Putamen (tissue), 1 donor: ENCODE data around the gene PLA2G4F.

Experiments used
- DNase-seq: peaks from one replicate; pipeline ENCODE4 v3.0.0-alpha.2; 2016; ENCODE audit warnings: low spot score

PLA2G4F gene

GRCh38 chr15:42156243-42156922 is at the start of gene PLA2G4F:
Gene PLA2G4F (minus strand): TSS chr15:42156636. CDS start chr15:42156549, 87 bp downstream.
- DNase-seq: no peak

- no peak for DNase-seq
Measured at GRCh38 chr15:42203891-42204290, 47.5 kb upstream of the PLA2G4F start.

GRCh38 chr15:42202653-42203052 is 46.2 kb upstream of the PLA2G4F start:
- DNase-seq: no peak

GRCh38 chr15:42201801-42202200 is 45.4 kb upstream of the PLA2G4F start:
- no peak for DNase-seq

DNA sequence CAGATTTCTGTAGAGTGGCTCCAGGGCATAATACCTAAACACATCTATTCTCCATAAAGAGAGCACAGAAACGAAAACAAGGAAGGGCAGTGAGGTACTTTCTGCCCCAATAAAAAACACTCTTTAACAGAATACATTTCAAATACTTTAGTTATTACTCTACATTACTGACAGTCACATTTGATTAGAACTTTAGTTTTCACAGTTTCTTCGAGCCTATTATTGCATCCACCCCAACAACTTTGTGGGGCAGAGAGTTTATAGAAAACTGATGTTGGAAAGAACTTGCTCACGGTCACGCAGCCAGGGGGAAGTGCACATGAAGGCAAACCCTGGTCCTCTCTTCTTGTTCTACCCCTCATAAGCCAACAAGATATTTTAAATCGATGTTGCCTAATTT is 42.7 kb upstream of the PLA2G4F start:
- no peak for DNase-seq

DNA sequence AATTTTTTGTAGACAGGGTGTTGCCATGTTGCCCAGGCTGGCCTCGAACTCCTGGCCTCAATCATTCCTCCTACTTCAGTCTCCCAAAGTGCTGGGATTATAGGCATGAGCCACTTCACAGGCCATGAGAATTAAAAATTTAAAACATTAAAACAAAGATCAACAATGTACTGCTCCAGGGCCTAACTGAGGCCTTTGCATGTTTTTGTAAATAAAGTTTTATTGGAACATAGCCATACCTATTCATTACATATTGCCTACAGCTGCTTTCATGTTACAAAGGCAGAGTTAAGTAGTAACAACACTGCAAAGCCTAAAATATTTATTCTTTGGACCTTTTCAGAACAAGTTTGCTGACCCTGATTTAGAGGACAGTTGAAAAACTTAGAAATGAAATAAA is 42.1 kb upstream of the PLA2G4F start:
- no peak for DNase-seq

DNA sequence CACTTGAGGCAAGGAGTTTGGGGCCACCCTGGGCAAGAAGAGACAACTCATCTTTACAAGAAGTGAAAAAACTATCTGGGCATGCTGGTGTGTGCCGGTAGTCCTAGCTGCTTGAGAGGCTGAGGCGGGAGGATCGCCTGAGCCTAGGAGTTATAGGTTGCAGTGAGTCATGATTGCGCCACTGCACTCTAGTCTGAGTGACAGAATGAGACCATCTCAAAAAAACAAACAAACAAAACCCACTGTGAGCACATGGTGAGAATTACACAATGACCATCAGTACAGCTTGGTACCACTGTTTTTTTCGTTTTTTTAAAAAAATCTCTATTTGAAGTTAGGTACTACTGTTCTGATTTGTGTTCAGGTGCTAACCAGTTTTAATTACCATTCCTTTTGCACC is 38.1 kb upstream of the PLA2G4F start:
- no peak for DNase-seq

DNA sequence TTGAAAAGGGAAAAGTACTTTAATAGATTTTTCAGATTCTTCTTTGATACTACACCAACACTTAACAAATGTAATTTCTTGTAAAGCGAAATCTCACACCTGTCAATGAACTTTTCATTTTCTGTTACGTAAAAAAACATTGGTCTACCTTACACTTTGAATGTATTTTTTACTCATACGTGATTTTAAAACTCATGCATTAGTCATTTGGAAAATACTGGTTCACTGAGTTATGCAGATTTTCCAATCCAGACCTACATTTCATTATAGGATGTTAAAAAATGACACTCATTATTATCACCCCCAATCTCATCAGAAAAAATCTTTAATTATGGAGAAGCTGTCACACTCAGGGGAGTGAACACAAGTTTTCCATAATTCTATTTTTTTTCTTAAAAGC is 36.9 kb upstream of the PLA2G4F start:
- DNase-seq: no peak

GRCh38 chr15:42191610-42192346 is 35.3 kb upstream of the PLA2G4F start:
- DNase-seq: no peak

DNA sequence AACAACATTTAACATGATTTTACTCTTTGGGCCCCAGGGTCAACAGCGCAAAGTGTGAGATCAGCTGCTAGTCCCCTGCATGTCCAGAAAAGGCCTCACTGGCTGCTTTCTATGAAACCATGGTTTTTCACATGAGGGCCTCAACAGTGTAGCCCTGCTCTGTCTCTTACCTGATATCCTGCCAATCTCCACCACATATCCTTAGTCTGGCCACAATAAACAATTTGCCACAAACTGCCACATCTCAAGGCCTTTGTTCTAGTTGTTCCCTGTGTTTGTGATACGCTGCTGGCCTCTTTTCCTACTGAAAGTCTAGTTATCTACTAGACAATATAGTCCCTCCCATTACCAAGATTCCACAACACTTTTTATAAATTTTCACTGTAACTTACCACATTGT is 33.9 kb upstream of the PLA2G4F start:
- no peak for DNase-seq

DNA sequence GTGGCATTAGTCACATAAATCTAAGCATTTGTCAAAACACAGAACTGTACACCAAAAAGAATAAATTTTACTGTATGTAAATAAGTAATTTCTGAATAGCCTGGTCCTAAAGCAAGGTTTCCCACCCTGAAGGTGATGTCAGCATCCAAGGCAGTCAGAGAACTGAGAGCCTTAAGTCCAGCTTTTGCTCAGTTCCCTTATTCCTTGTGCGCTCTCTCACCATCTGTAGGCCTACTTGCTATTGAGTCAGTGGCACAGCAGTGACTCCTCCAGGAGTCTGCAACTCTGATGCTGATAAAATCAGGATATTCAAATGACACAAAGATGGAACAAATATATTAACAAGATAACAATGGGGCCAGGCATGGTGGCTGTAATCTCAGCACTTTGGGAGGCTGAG is 29.4 kb upstream of the PLA2G4F start:
- DNase-seq: no peak

DNA sequence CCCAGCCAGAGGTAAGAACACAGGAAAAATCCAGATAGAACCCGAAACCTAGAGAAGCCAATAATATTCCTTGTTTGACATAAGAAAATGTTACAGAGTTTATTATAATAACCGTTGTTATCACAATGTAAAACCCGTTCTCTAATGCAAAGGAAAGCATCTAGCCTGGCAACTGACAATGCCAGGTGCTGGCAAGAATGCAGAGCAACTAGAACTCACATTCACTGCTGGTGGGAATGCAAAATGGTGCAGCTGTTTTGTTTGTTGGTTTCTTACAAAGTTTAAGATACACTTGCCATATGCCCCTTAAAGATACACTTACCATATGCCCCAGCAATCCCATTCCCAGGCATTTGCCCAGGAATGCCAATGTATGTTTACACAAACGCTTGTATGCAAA is 28.3 kb upstream of the PLA2G4F start:
- no peak for DNase-seq

DNA sequence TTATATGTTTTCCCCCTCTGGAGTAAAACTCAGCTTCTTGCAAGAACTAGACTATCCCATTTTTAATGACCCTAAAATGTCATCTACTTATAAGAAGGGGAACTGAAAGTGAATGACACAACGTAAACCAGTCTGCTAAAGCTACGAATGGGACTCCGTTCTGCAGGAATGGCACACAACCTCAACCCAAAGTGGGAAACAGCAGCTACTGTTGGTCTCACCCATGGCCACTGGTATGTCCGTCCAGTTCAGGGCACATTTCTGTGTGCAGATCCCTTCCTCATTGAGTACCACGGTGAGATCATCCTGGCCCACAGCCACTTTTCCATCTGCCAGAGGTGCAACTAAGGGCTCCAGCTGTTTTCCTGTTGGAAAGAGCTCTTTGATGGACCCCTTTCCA is 27.9 kb upstream of the PLA2G4F start:
- DNase-seq: no peak

- no peak for DNase-seq
Measured at GRCh38 chr15:42182961-42183360, 26.5 kb upstream of the PLA2G4F start.

DNA sequence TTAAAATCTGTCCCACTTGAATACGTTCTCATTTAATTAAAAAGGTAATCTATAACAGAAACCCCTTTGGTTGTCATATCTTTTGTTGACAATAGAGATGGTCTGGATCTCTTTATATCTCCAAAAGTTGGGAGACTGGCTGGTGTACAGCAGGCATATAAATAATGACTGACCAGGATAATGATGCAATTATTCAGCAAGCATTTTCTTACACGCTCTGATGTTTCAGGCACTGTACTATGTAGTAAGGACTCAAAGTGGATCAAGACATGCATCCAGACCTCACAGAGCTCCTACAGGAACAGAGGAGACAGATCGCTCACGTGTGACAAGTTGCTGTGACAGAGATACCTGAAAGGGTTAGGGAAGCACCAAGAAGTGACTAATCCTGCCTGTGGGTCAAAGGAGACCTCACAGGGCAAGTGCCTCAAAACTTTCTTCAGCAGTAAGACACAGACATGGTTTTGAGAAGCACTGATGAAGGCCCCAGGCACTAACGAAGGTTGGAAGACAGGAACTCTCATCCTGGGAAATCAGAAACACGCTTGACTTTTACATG is 26.0 kb upstream of the PLA2G4F start:
- no peak for DNase-seq

GRCh38 chr15:42178056-42178455 is 21.6 kb upstream of the PLA2G4F start:
- DNase-seq: no peak

- DNase-seq: no peak
Measured at GRCh38 chr15:42175671-42176070, 19.2 kb upstream of the PLA2G4F start.

DNA sequence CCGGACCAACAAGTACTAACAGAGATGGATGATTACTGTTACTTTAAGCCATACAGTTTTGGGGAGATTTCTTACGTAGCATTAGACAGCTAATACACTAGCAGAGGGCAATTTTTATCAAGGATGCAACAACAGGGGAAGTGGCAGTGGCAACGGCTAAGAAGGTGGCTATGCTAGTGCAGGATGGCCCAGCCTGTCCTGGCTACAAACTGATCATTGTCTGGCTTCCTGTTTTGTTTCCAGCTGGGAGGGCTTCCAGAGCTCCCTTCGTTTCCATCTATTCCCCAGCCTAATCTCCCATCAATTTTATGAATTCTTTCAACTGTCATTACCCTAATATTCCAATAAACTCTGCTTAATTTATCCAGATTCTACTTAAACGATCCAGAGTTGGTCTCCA is 16.0 kb upstream of the PLA2G4F start:
- no peak for DNase-seq

DNA sequence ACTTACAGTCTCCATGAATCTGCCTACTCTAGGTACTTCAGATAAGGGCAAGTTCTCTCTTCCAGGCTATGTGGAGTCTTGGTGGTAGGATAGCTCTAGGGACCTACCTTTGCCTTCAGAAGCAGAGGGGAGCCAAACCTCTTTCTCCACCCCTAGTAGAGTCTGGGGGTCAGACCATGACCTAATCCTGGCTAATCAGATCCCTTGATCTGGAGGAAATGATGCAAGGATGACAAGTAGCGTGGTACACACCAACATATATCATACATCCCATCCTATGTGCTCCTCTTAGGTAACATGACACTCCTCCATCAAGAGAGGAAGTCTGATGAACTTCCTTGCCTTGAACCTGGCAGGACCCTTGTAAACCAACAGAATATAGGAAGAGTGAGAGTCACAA is 15.4 kb upstream of the PLA2G4F start:
- no peak for DNase-seq

GRCh38 chr15:42171122-42171521 is 14.7 kb upstream of the PLA2G4F start:
- DNase-seq: no peak

DNA sequence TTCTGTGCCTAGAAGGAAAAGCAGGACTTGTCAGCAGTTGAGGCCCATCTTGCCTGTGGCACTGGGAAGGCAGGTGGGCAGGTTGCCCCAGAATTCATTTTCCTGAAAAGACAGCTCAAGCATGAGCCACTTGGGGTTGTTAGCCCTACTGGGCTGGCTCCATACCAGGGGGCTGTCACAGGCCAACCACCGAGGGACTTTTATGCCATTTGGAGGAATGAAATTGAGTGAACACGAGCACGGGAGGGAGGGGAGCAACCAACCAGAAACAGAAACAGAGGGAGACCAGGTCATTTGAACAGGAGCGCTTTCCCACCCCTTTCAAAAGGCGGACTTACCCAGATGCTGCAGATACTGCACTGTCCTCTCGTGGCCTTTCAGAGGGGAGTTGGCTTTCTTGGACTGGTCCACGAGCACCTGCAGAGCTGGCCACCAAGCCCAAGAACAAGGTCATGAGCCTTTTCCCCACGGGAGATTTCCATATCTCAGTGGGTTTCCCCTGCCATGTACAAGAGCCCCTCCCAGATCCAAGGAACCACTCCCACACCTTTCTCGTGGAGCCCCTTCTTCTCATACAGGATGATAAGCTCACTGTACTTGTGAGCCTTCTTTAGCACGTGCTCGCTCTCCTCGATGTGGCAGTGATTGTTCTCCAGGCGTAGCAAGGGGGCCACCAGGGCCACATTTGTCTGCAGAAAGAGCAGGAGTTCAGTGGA is 9.9 kb upstream of the PLA2G4F start:
- DNase-seq: no peak

- DNase-seq: no peak
Measured at GRCh38 chr15:42165106-42165505, 8.7 kb upstream of the PLA2G4F start.
